HG03108 (cell line): ENCODE measurements around the gene LARP1B.
"Not testable (repeated sequence)": the region's sequence is repeated elsewhere in the genome, so short reads cannot be mapped to it uniquely, and the experiment has no call there.

Experiments
- ATAC-seq: cut with Tn5 transposase; IDR thresholded peaks from one replicate; pipeline ENCODE4 v1.9.1; 2021; ENCODE audit warnings: moderate library complexity; ENCODE audit not compliant: unreplicated experiment

The LARP1B gene

DNA sequence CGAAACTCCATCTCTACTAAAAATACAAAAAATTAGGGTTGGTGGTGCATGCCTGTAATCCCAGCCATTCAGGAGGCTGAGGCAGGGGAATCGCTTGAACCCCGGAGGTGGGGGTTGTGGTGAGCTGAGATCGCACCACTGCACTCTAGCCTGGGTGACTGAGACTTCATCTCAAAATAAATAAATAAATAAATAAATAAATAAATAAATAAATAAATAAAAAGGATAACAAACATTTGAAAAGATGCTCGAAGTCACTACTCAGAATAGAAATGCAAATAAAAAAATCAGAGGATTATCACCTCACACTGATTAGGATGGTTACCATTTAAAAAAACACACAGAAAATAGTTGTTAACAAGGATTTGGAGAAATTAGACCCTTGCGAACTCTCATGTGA lies 73.8 kb downstream of the LARP1B start:
- no peak for ATAC-seq

DNA sequence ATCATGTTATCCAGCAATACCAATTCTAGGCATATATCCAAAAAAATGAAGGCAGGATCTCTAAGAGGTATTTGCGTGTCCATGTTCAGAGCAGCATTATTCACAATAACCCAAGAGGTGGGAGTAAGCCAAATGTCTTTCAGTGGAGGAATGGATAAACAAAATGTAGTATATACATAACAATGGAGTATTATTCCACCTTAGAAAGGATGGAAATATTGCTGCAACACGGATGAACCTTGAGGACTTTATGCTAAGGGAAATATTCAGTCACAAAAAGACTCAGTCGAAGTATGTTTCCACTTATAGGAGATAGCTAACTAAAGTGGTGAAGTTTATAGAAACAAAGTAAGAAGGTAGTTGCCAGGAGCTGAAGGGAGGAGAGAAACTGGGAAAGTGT lies 74.3 kb downstream of the LARP1B start:
- no peak for ATAC-seq

DNA sequence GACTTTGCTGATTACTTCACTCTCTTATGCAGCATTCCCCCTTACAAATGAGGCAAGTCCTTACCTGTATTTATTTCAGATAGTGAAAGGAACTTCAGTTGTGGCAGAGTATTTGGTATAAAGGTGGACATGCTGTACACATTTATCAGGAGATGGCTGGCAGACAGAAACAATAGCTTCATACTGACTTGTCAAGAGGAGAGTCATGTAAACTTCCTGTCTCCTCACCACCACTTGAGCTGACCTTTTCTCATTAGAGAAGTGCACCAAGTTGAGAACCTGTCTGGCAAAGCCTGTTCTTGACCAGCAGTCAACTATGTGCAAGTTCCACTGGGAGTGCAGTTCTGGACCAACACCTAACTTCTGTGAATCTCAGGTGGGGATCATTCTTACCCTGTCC lies 80.8 kb downstream of the LARP1B start:
- no peak for ATAC-seq

DNA sequence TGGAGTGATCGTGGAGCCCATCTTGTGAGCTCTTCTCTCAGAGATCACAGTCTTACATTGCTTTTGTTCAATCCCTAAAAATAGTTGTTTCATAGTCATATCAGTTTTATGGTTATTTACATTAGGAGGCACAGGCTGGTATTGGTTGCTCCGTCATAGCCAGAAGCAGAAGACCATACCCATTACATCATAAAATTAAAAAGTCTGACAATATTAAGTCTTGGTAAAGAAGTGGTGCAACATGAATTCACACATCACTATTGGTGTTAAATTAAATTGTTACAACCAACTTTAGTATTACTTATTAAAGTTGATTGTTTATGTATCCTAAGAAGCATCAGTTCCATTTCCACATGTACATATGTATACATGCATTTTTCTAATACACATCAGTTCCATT lies 84.6 kb downstream of the LARP1B start:
- ATAC-seq: no peak

- no peak for ATAC-seq
Observed at GRCh38 chr4:128153800-128154199, 92.7 kb downstream of the LARP1B start.

GRCh38 chr4:128155231-128155855 lies 94.2 kb downstream of the LARP1B start:
- ATAC-seq: no peak

DNA sequence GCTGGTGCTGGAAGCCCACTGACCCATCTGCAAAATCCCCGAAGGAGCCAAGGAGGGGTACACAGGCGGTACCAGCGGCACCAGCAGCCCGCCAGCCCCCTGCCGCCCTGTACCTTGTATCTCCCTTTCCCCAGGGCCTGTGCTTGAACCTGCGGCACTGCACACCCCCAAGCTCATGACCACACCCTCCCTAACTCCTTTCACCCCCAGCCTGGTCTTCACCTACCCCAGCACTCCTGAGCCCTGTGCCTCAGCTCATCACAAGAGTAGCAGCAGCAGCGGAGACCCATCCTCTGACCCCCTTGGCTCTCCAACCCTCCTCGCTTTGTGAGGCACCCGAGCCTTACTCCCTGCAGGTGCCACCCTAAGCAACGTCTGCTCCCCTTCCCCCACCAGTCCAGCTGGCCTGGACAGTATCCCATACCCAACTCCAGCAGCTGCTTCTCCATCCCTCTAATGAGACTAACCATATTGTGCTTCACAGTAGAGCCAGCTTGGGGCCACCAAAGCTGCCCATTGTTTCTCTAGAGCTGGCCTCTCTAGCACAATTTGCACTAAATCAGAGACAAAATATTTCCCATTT lies 94.9 kb downstream of the LARP1B start:
- no peak for ATAC-seq

DNA sequence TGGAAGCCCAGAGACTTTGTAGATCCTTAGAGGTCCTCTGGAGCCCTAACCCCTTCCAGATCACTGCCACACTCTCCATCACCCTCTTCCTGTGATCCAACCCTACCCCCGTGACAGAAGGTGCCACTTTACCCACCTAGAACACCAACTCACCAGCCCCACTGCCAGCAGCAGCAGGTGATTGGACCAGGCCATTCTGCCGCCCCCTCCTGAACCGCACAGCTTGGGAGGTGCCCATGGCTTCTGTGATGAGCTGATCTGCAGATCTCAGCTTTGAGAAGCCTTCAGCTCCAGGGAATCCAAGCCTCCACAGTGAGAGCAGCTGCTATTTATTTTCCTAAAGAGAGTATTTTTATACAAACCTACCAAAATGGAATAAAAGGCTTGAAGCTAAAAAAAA lies 95.4 kb downstream of the LARP1B start:
- not testable (repeated sequence) for ATAC-seq

DNA sequence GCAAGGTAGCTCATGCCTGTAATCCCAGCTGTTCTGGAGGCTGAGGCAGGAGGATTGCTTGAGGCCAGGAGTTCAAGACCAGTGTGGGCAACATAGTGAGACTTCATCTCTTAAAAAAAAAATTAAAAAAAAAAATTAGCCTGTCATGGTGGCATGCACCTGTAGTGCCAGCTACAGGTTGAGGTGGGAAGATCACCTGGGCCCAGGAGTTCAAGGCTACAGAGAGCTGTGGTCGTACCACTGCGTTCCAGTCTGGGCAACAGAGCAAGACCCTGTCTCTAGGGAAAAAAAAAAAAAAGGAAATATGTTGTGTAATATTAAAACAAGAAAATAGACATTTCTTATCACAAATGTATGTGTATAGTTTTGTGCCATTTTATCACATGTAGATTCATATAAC lies 97.8 kb downstream of the LARP1B start:
- ATAC-seq: no peak

GRCh38 chr4:128159967-128160366 lies 98.9 kb downstream of the LARP1B start:
- ATAC-seq: no peak

GRCh38 chr4:128161138-128161537 lies 100.0 kb downstream of the LARP1B start:
- no peak for ATAC-seq

- no peak for ATAC-seq
Observed at GRCh38 chr4:128162434-128162833, 101.3 kb downstream of the LARP1B start.

- no peak for ATAC-seq
Observed at GRCh38 chr4:128163177-128164117, 102.3 kb downstream of the LARP1B start.

- no peak for ATAC-seq
Observed at GRCh38 chr4:128166982-128167381, 105.9 kb downstream of the LARP1B start.

GRCh38 chr4:128168701-128169100 lies 107.6 kb downstream of the LARP1B start:
- no peak for ATAC-seq

GRCh38 chr4:128169245-128169644 lies 108.1 kb downstream of the LARP1B start:
- no peak for ATAC-seq

DNA sequence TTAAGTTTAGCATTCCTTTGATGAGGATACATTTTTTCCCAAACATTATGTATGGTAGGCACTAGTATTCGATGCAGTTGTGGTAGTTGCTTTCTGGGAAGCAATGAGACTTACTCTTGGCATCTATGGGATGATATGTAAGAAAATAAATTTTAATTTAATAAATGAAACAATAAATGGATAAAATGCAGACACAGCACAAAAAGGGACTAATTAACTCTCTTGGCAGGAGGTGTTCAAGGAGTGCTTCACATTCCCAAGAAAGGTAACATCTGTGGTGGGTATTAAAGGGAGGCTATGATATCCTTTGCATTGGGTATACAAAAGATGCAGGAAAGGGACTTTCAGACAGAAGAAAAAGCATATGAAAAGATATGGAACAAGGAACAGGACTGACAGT lies 115.5 kb downstream of the LARP1B start:
- ATAC-seq: no peak

- ATAC-seq: no peak
Observed at GRCh38 chr4:128177498-128177897, 116.4 kb downstream of the LARP1B start.

- no peak for ATAC-seq
Observed at GRCh38 chr4:128186623-128187022, 125.5 kb downstream of the LARP1B start.

- peak; percentile 99 for ATAC-seq
Observed at GRCh38 chr4:128191115-128191781, 130.1 kb downstream of the LARP1B start.
